ENCODE results near the gene SFXN5.

SFXN5 gene

DNA sequence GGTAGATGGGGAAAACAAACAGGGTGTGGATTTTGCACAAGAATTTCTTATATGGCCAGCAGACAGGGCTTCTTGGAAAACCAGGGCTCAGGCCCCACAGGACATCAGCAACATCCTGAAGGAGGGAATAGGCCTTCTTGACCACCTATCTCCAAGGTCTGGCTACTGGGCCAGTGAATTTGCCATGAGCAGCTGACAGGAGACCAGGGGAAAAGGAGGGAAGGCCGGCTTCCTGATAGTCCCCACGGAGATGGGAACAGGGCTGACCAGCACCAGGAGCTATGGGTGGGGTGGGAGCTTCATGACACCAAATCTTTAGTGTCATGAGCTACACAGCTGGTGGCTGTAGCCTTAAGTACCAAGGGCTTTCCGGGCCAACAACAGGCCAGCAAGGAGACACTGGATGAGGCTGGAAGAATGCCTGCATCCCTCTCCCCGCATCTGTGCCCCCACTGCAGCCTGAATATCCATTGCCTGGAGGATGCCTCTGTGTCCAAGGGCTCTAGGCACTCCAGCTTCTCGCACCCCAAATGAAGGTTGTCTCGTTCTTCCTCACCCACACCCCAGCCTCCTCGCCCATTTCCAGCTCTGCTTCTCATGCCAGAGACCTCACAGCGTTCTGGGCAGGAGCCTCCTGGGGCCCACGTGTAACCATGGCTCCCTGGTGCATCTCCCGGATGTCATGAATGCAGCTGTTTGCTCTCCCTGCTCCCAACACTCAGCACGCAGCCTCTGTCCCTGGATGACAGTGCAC, 79.4 kb downstream of the SFXN5 start:
- DNase-seq, result no peak

DNA sequence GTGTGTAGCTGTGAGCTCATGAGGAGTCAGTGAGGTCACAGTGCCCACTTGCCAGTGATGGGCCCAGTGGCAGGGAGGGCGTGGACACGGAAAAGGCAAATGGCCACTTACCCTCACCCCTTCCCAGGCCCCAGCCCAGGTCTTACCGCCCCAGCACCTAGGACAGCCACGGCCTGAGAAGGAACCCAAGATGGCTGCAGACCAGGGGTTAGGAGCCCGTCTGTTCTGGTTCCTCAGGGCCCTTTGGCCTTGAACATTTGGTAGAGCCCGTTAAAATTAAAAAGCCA, 80.1 kb downstream of the SFXN5 start:
- no peak for DNase-seq

GRCh38 chr2:72990695-72991438, 80.6 kb downstream of the SFXN5 start:
- DNase-seq, result no peak

DNA sequence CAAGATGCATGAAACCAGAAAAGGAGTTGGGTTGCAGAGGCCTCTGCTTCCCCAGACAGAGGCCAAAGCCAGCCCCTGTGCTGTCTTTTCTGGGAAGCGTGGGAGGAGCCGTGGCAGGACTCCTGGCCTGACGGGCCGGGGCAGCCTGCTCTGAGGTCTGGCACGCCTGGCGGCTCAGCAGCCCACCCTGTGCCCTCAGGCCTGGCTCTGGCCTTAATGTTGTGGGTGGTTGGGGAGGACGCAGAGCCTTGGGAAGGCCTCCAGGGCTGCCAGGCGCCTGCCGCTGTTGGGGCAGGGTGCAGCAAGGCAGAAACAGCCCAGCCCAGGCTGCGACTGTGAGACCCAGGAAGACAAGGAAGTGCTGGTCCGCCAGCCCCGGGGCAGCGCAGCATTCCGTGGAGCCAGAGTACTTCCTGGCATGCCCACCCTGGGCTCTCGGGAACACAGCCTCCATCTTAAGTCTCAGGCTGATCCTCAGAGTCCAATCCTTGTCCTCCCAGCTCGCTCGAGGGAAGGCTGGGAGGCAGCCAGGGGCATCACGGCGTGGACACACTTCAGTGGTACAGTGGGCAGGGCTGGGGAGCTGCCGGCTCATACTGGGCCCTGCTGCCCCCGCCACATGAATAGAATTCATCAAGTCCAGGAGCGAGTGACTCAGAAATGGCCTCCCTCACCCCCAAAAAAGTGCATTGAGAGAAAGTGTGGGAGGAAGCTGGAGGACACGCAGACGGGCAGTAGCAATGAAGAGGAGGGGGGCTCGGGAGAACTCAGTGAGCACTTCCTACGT, 81.5 kb downstream of the SFXN5 start:
- no peak for DNase-seq

DNA sequence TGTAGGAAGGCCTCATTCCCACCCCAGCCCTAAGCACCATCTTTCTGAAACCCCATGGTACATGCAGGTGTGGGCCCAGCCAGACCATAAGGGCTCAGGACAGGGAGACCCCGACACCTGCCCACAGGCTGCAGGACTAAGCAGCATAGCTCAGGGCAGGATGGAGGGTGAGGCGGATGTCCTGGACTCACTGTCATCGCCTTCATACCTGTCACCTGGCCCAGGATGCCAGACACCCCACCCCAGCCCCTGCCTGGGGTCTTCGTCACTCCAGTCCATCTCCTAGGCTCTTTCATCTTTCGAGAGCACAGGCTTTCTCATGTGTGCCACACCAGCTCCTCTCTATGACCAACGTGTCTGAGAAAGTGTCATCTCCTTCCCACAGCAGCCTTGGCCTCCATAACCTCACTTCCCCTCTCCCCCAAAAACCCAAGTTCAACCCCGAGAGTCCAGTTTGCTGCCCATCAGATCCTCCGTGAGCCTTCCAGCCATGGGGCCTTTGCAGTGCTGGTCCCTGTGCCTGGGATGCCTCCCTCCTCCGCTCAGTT, 82.7 kb downstream of the SFXN5 start:
- DNase-seq, result no peak

- DNase-seq, result no peak
Observed at GRCh38 chr2:72988041-72988440, 83.5 kb downstream of the SFXN5 start.

- DNase-seq, result no peak
Observed at GRCh38 chr2:72985891-72986683, 85.4 kb downstream of the SFXN5 start.

GRCh38 chr2:72985136-72985535, 86.4 kb downstream of the SFXN5 start:
- no peak for DNase-seq

DNA sequence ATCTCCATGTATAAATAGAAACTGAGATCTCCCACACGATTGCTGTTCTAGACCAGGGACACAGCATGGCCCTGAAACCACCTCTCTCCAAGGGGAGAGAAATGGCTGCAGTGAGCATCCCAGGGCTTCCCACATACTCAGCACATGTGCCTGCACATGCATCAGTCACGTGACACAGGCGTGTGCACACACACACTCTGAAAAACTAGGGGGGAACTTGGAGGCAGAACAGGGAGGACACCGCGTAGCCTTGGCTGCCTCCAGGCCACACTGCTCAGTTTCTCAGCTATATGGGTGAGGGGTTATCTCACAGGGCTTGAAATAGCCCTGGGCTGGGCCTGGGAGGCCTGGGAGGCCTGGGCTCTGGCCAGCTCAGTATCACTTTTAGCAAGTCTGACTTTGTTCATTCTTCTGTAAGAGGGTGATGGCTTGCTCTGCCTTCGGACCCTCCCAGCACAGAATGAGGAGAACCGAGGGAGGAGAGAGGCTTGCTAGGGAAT, 87.3 kb downstream of the SFXN5 start:
- no peak for DNase-seq

DNA sequence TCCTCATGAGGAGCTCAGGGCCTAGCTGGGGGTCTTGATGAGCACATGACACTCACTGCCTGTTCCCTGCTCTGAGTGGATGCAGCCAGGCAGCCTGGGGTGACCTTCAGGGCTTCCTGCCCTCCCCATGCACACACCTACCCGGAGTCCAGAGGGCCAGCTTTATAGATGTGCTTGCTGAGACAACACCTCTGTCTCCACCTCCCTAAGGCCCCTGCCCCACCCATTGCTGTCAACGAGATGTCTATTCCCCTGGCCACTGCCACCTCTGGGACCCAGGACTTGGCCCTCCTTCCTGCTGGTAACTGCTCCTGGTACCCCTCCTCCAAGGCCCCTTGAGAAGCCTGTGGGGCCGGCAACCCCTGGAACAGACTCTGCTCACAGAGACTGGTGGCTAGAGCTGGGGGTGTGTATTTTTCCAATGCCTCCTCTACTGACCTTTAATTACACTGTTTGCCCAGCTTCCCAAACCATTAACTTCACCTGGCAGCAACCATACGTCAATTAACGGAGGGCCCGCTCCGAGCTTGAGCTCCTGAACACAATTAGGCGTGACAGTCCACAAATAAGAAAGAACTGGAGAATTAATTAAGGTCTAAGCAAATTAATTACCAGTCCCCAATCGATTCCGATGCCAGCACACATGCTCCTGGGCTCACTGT, 87.9 kb downstream of the SFXN5 start:
- DNase-seq, result peak; percentile 43

- DNase-seq, result no peak
Observed at GRCh38 chr2:72982781-72983499, 88.6 kb downstream of the SFXN5 start.

DNA sequence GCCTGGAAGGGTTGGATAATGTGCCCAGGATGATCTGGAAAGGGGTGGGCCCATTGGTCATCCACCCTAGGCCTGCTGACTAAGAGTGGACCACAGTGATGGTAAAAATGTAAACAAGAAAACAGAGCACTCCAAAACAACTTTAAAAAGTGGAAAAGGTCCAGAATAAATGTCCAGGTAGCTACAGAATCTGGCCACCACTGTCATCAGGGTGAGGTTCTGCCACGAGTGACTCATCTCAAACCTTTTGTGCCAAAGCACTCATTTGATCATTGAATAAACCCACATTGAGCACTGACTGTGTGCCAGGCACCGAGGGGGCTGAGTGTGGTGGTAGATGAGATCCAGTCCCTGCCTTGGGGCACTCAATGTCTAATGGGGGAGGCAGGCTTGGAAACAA, 89.3 kb downstream of the SFXN5 start:
- DNase-seq, result no peak

GRCh38 chr2:72981536-72981935, 90.0 kb downstream of the SFXN5 start:
- DNase-seq, result no peak

DNA sequence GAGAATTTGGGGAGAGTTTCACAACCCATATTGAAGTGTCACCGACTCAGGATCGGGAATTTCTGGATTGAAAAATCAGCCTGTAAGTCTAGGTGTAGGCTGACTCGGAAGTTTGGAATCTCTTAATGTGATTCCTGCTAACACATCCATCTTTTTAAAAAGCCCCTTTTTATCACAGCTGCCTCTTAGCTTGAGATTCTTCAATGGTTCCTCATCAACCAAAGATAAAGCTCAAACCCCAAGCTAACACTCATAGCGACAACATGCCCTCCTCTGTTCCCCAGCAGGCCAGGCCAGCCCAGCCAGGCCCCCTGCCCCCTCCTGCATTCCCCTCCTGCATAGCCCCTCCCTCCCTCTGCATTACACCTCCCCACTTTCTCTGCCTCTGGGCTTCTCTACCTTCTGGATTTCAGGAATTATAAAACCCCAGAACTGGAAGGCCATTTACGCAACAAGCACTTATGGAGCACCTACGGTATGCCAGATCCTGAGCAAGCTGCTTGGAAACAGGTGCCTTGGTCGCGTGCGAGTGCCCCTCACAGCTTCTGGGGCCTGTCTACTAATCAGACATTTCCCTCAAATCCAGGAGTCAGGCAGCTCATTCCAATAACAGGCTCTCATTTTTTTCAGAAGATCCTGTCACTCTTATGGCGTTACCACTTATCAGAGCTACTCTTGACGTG, 90.8 kb downstream of the SFXN5 start:
- no peak for DNase-seq

DNA sequence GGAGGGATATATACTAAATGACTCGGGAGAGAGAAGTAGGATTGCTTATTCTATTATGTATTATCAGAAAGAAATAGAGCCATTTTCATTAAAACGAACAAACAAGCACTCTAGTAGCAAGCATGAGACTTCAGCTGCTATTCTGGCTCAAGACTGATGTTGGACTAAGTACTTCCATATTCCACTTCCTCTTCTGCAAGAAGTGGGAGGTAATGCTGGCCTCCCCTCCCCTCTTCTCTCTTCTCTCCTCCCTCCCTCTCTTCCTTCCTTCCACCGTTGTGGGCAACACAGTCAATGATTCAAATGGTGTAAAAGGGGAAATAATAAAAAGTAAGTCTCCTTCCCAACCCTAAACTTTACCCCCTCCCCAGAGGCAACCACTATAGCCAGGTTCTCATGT, 91.6 kb downstream of the SFXN5 start:
- no peak for DNase-seq

DNA sequence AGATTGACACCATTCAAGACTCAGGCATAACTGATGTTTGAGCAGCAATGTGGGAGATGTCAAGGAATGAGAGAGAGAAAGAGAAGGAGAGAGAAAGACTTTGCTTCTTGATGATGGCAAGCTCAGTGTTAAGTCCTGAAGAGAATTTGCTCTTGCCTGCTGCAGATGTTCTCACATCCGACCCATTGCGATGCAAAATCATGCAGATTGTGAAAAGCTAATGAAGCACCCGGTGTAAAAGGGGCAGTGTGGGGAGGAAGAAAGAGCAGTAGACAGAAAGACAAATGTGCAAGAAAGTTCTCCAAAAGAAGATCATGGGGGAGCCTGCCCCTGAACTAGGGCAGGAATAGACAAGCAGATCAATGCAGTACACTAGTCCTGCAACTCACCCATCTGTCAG, 96.5 kb downstream of the SFXN5 start:
- DNase-seq, result no peak

DNA sequence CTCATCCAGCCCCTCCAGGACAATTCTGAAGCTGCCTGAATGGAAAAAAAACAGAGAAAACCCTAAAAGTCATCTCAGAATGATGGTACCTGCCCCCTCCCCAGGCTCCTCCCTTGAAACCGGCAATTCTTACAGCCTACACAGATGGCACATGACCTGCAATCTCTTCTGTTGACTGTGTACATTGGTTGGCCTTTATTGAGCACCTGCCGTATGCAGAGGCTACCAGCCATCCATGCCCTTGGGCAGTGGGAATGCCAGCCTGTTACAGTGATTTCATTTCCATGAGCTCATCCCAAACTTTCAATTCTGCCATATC, 97.1 kb downstream of the SFXN5 start:
- no peak for DNase-seq

- DNase-seq, result no peak
Observed at GRCh38 chr2:72973566-72974435, 97.7 kb downstream of the SFXN5 start.

GRCh38 chr2:72973137-72973535, 98.4 kb downstream of the SFXN5 start:
- no peak for DNase-seq

All from DMS79 (cell line).